HEK293 (cell line): ENCODE measurements around the gene WDR7.
A peak's percentile ranks its signal among the peaks of the same experiment; 100 is the strongest.

ENCODE experiments used
- BCL11A ChIP-seq: fragments of 450-650 bp; formaldehyde crosslinking; IDR thresholded peaks from 2 replicates; pipeline ENCODE4 v1.5.1; 2016; ENCODE audit warnings: low read depth, missing biosample characterization, missing genetic modification characterization
- CTCF ChIP-seq: fragments of 450-650 bp; formaldehyde crosslinking; IDR thresholded peaks from 2 replicates; pipeline ENCODE4 v1.5.1; 2016; ENCODE audit warnings: missing biosample characterization, missing genetic modification characterization
- ELK4 ChIP-seq: IDR thresholded peaks from 2 replicates; pipeline ENCODE4 v1.6.1; 2011; ENCODE audit warnings: mild to moderate bottlenecking, low read depth, low read length, borderline replicate concordance
- GLI4 ChIP-seq: fragments of 450-650 bp; formaldehyde crosslinking; IDR thresholded peaks from 2 replicates; pipeline ENCODE4 v1.5.1; 2016; ENCODE audit warnings: missing biosample characterization, missing genetic modification characterization
- HOXD13 ChIP-seq: sonication (generic); formaldehyde crosslinking; IDR thresholded peaks from 2 replicates; pipeline ENCODE4 v1.8.0; 2022; ENCODE audit warnings: missing genetic modification reagents, borderline replicate concordance
- IKZF3 ChIP-seq: fragments of 450-650 bp; IDR thresholded peaks from 2 replicates; pipeline ENCODE4 v1.5.0; 2018; ENCODE audit warnings: missing biosample characterization, mild to moderate bottlenecking, missing genetic modification characterization, moderate library complexity
- KLF17 ChIP-seq: fragments of 450-650 bp; formaldehyde crosslinking; IDR thresholded peaks from 2 replicates; pipeline ENCODE4 v1.5.1; 2016; ENCODE audit warnings: missing biosample characterization, missing genetic modification characterization
- MYNN ChIP-seq: fragments of 450-650 bp; formaldehyde crosslinking; IDR thresholded peaks from 2 replicates; pipeline ENCODE4 v1.5.1; 2016; ENCODE audit warnings: missing biosample characterization, missing genetic modification characterization, borderline replicate concordance
- RBAK ChIP-seq: fragments of 450-650 bp; formaldehyde crosslinking; IDR thresholded peaks from 2 replicates; pipeline ENCODE4 v1.5.1; 2016; ENCODE audit warnings: missing biosample characterization, missing genetic modification characterization
- REST ChIP-seq: fragments of 450-650 bp; formaldehyde crosslinking; IDR thresholded peaks from 2 replicates; pipeline ENCODE4 v1.5.1; 2016; ENCODE audit warnings: missing biosample characterization, missing genetic modification characterization
- SALL2 ChIP-seq: fragments of 450-650 bp; formaldehyde crosslinking; IDR thresholded peaks from 2 replicates; pipeline ENCODE4 v1.5.0; 2017; ENCODE audit warnings: missing biosample characterization, mild to moderate bottlenecking, missing genetic modification characterization, borderline replicate concordance
- TRIM28 ChIP-seq: IDR thresholded peaks from 2 replicates; pipeline ENCODE4 v1.6.1; 2011; ENCODE audit warnings: low read length, control low read depth, borderline replicate concordance
- ZBTB6 ChIP-seq: fragments of 450-650 bp; formaldehyde crosslinking; IDR thresholded peaks from 2 replicates; pipeline ENCODE4 v1.5.1; 2017; ENCODE audit warnings: missing biosample characterization, missing genetic modification characterization
- ZNF114 ChIP-seq: fragments of 450-650 bp; formaldehyde crosslinking; IDR thresholded peaks from 2 replicates; pipeline ENCODE4 v1.5.0; 2017; ENCODE audit warnings: missing biosample characterization, missing genetic modification characterization
- ZNF121 ChIP-seq: fragments of 450-650 bp; formaldehyde crosslinking; IDR thresholded peaks from 2 replicates; pipeline ENCODE4 v1.5.1; 2016; ENCODE audit warnings: missing biosample characterization, missing genetic modification characterization
- ZNF175 ChIP-seq: fragments of 450-650 bp; formaldehyde crosslinking; IDR thresholded peaks from 2 replicates; pipeline ENCODE4 v1.5.1; 2016; ENCODE audit warnings: missing biosample characterization, missing genetic modification characterization
- ZNF248 ChIP-seq: fragments of 450-650 bp; formaldehyde crosslinking; IDR thresholded peaks from 2 replicates; pipeline ENCODE4 v1.5.1; 2017; ENCODE audit warnings: missing biosample characterization, missing genetic modification characterization
- ZNF341 ChIP-seq: fragments of 450-650 bp; formaldehyde crosslinking; IDR thresholded peaks from 2 replicates; pipeline ENCODE4; 2016; ENCODE audit warnings: low read depth, missing biosample characterization, missing genetic modification characterization
- ZNF473 ChIP-seq: fragments of 450-650 bp; formaldehyde crosslinking; IDR thresholded peaks from 2 replicates; pipeline ENCODE4 v1.5.1; 2017; ENCODE audit warnings: missing biosample characterization, missing genetic modification characterization
- ZNF48 ChIP-seq: fragments of 450-650 bp; formaldehyde crosslinking; IDR thresholded peaks from 2 replicates; pipeline ENCODE4 v1.5.1; 2016; ENCODE audit warnings: missing biosample characterization, missing genetic modification characterization
- ZNF510 ChIP-seq: fragments of 450-650 bp; formaldehyde crosslinking; IDR thresholded peaks from 2 replicates; pipeline ENCODE4 v1.5.1; 2018; ENCODE audit warnings: mild to moderate bottlenecking, missing genetic modification characterization, missing biosample characterization; ENCODE audit not compliant: insufficient replicate concordance
- ZNF610 ChIP-seq: fragments of 450-650 bp; formaldehyde crosslinking; IDR thresholded peaks from 2 replicates; pipeline ENCODE4 v1.5.1; 2016; ENCODE audit warnings: missing biosample characterization, missing genetic modification characterization, borderline replicate concordance
- ZNF645 ChIP-seq: fragments of 450-650 bp; formaldehyde crosslinking; IDR thresholded peaks from 2 replicates; pipeline ENCODE4; 2016; ENCODE audit warnings: missing biosample characterization, missing genetic modification characterization
- ZNF664 ChIP-seq: fragments of 450-650 bp; formaldehyde crosslinking; IDR thresholded peaks from 2 replicates; pipeline ENCODE4 v1.5.1; 2016; ENCODE audit warnings: missing biosample characterization, missing genetic modification characterization
- ZNF701 ChIP-seq: fragments of 450-650 bp; formaldehyde crosslinking; IDR thresholded peaks from 2 replicates; pipeline ENCODE4 v1.5.1; 2016; ENCODE audit warnings: missing biosample characterization, missing genetic modification characterization
- ZNF704 ChIP-seq: fragments of 450-650 bp; formaldehyde crosslinking; IDR thresholded peaks from 2 replicates; pipeline ENCODE4 v1.5.1; 2016; ENCODE audit warnings: missing biosample characterization, missing genetic modification characterization
- ZNF777 ChIP-seq: fragments of 450-650 bp; formaldehyde crosslinking; IDR thresholded peaks from 2 replicates; pipeline ENCODE4 v1.5.1; 2017; ENCODE audit warnings: missing biosample characterization, missing genetic modification characterization, borderline replicate concordance

Gene WDR7

GRCh38 chr18:56650944-56651770 lies at the start of gene WDR7 (continued):
- TF ChIP-seq CTCF (tag by site-specific recombination) (peak; percentile 55; the same call in 1 of the 2 replicates), ZNF664 (tag by site-specific recombination) (no peak), MYNN (tag by site-specific recombination) (no peak), ZNF704 (tag by site-specific recombination) (no peak), ZNF248 (tag by site-specific recombination) (no peak), ZNF473 (tag by site-specific recombination) (no peak), GLI4 (tag by site-specific recombination) (no peak), ELK4 (no peak), ZNF645 (tag by site-specific recombination) (no peak), ZNF175 (tag by site-specific recombination) (no peak), TRIM28 (0 out of 2 replicates have a peak, but pooled peaks have one; percentile 52), KLF17 (tag by site-specific recombination) (0 out of 2 replicates have a peak, but pooled peaks have one; percentile 19), HOXD13 (CRISPR knock-in tag) (peak; percentile 76), ZNF121 (tag by site-specific recombination) (no peak), REST (no peak), ZNF610 (no peak), ZBTB6 (tag by site-specific recombination) (peak; percentile 94), ZNF510 (tag by site-specific recombination) (no peak), ZNF114 (tag by site-specific recombination) (no peak), ZNF701 (tag by site-specific recombination) (no peak), SALL2 (tag by site-specific recombination) (no peak), ZNF777 (tag by site-specific recombination) (no peak), RBAK (tag by site-specific recombination) (no peak), ZNF341 (peak; percentile 67), ZNF48 (tag by site-specific recombination) (no peak), BCL11A (tag by site-specific recombination) (peak; percentile 95), IKZF3 (tag by site-specific recombination) (peak; percentile 84)
